Stomach (tissue), 9 donors: ENCODE results near the gene PAN3. TPM values are rescaled to one million over a fixed set of nuclear protein-coding genes. Genes with fewer than 3 reads are reported as not detected.

Experiments used
- DNase-seq, 2 donors: peaks; one replicate each; pipeline versions ENCODE4 v3.0.0 to v3.0.0-alpha.2; 2013 to 2019
- H3K27ac ChIP-seq, 5 donors: fragments of 200-600 bp in 4 of 5; sonication (generic) in 4 of 5; one replicate each; pipeline ENCODE4 v1.5.1; 2013 to 2019; ENCODE audit warnings: mild to moderate bottlenecking in 1 of 5, moderate library complexity in 1 of 5
- H3K27me3 ChIP-seq, 3 donors: fragments of 200-600 bp; sonication (generic); one replicate each; pipeline ENCODE4 v1.5.1; 2017 to 2019; ENCODE audit warnings: mixed run types in 1 of 3
- H3K36me3 ChIP-seq, 4 donors: fragments of 200-600 bp; sonication (generic); 1 replicate in 3 of 4; 2 replicates in 1 of 4; pipeline ENCODE4 v1.5.1; 2016 to 2019
- H3K4me1 ChIP-seq, 4 donors: fragments of 200-600 bp; sonication (generic); one replicate each; pipeline ENCODE4 v1.5.1; 2016 to 2019
- H3K4me3 ChIP-seq, 4 donors: fragments of 200-600 bp; sonication (generic) in 3 of 4; one replicate each; pipeline ENCODE4 v1.5.1; 2016 to 2019; ENCODE audit warnings: mild to moderate bottlenecking in 1 of 4
- H3K9me3 ChIP-seq, 4 donors: fragments of 200-600 bp; sonication (generic); one replicate each; pipeline ENCODE4 v1.5.1; 2016 to 2019
- EP300 ChIP-seq: sonication (generic); formaldehyde crosslinking; IDR thresholded peaks from one replicate; pipeline ENCODE4 v1.6.1; 2017; ENCODE audit warnings: antibody characterized with exemption
- POLR2A ChIP-seq, 4 donors: fragments of 450-650 bp; IDR thresholded peaks; one replicate each; pipeline ENCODE4 v1.6.1; 2016; ENCODE audit warnings: antibody characterized with exemption in 4 of 4, control low read depth in 2 of 4, mild to moderate bottlenecking in 1 of 4, moderate library complexity in 1 of 4
- POLR2AphosphoS5 ChIP-seq, 3 donors: sonication (generic); formaldehyde crosslinking; IDR thresholded peaks; one replicate each; pipeline ENCODE4 v1.6.1; 2016; ENCODE audit warnings: antibody characterized with exemption in 3 of 3
- WGBS, 5 donors: extraction: QIAGEN DNeasy Blood & Tissue Kit in 3 of 5; methylation state at CpG; one replicate each; pipeline versions ENCODE4 v1.1.5 to v1.1.7; 2013 to 2018; 5-methylcytosine and 5-hydroxymethylcytosine counted together
- intact Hi-C: fragments of 100-400 bp; cut with DNase I; formaldehyde crosslinking; loops from one replicate; pipeline ENCODE4 v1.15.1; 2023; ENCODE audit warnings: low total_unique reads
- polyA plus RNA-seq, 3 donors: library from polyadenylated mRNA; stranded (reverse); fragments of 200-250 nt; gene quantifications; one replicate each; pipeline ENCODE4 v1.2.3, GENCODE V29; 2013
- total RNA-seq, 5 donors: library from RNA; depleted of rRNA; stranded (reverse); fragments of >200 nt; gene quantifications; one replicate each; pipeline versions ENCODE4 v1.1.0 to v1.2.3, GENCODE V29; 2014 to 2016
- TF ChIP-seq, protein P1 (sequence below), 7 experiments: fragments of 450-650 bp in 4 of 7; fragments of 200-600 bp in 3 of 7; sonication (generic) in 3 of 7; IDR thresholded peaks; one replicate each; pipeline ENCODE4 v1.5.1; 2016 to 2019; ENCODE audit warnings: antibody characterized with exemption in 7 of 7, control low read depth in 2 of 7, mild to moderate bottlenecking in 1 of 7
- donor health status: healthy with polysubstance abuse.
- donor health status: Bipolar disorder and iron deficiency.
- donor health status: healthy.

The PAN3 gene
- total and polyA plus RNA-seq, 8 donors, result 3.9 to 68.1 (median 26.0) TPM

GRCh38 chr13:28177327-28177726 is 39.0 kb downstream of the PAN3 start:
- TF ChIP-seq, protein P1, sequence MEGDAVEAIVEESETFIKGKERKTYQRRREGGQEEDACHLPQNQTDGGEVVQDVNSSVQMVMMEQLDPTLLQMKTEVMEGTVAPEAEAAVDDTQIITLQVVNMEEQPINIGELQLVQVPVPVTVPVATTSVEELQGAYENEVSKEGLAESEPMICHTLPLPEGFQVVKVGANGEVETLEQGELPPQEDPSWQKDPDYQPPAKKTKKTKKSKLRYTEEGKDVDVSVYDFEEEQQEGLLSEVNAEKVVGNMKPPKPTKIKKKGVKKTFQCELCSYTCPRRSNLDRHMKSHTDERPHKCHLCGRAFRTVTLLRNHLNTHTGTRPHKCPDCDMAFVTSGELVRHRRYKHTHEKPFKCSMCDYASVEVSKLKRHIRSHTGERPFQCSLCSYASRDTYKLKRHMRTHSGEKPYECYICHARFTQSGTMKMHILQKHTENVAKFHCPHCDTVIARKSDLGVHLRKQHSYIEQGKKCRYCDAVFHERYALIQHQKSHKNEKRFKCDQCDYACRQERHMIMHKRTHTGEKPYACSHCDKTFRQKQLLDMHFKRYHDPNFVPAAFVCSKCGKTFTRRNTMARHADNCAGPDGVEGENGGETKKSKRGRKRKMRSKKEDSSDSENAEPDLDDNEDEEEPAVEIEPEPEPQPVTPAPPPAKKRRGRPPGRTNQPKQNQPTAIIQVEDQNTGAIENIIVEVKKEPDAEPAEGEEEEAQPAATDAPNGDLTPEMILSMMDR (IDR thresholded peaks at IDR 0.05), result no peak
- TF ChIP-seq POLR2A (IDR thresholded peaks at IDR 0.05) (no peak), POLR2AphosphoS5 (IDR thresholded peaks at IDR 0.05) (no peak), EP300 (no peak)
- no peaks in the 10 kb centered on the region for H3K27me3 ChIP-seq
- intact Hi-C loops, result no loop called here
- no peak overlapping the region for H3K27ac ChIP-seq
- H3K4me3 ChIP-seq, result no peak overlapping the region
- DNase-seq, result no peak
- peaks cover 0 to 8% (median 2%) of the 10 kb centered on the region in 4 donors for H3K4me1 ChIP-seq
- H3K9me3 ChIP-seq, result no peaks in the 10 kb centered on the region
- H3K36me3 ChIP-seq, result peaks cover 4 to 33% (median 15%) of the 10 kb centered on the region in 4 donors

DNA sequence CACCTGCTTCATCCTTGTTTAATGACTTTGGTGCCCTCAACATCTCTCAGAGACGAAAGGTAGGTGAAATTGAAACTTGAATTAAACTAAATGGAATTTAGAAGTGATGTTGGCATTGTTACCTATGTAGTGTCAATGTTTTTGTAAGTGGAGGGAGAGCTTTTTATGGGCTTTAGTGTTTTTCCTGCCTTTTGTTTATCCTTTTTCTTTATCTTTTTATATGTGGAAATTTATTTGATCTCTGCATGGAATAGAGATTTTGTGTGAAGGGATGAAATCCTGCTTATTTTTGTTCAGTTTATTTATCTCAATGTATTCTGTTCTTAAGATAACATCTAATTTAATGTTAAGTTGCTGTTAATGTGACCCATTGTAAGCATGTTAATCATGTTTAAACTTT is 39.5 kb downstream of the PAN3 start:
- H3K27me3 ChIP-seq, result no peaks in the 10 kb centered on the region
- peaks cover 4 to 33% (median 15%) of the 10 kb centered on the region in 4 donors for H3K36me3 ChIP-seq
- DNase-seq, result no peak
- no peak overlapping the region for H3K27ac ChIP-seq
- no peak overlapping the region for H3K4me3 ChIP-seq
- no peaks in the 10 kb centered on the region for H3K9me3 ChIP-seq
- intact Hi-C loops, result no loop called here
- peaks cover 0 to 8% (median 1%) of the 10 kb centered on the region in 4 donors for H3K4me1 ChIP-seq
- WGBS, 5 donors, result 59 to 77% (median 62%) methylated on average over 1 of the region's 1 CpG
- TF ChIP-seq POLR2AphosphoS5 (IDR thresholded peaks at IDR 0.05) (no peak), EP300 (no peak), POLR2A (IDR thresholded peaks at IDR 0.05) (no peak)
- TF ChIP-seq, protein P1 (IDR thresholded peaks at IDR 0.05), result no peak

DNA sequence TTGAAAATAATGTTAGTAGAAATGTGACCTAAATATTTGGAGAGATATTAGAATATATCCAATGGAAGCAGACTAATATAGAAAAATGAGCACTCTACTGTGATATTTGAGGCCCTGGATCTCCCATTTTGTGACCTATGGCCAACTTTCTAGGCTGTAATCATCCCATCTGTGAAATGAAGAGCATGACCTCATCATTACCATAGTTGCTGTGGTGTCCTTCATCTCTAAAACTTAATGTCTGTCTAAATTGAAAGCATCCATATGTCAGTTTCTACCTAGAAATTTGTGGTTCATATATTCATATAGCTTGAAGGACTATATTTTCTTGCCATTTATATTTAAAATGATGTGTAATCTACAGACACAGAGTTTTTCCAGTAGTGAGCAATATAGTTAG is 41.6 kb downstream of the PAN3 start:
- DNase-seq, result no peak
- Histone ChIP-seq H3K27me3 (no peaks in the 10 kb centered on the region), H3K36me3 (peaks cover 4 to 24% (median 13%) of the 10 kb centered on the region in 4 donors), H3K27ac (no peak overlapping the region), H3K9me3 (no peaks in the 10 kb centered on the region), H3K4me3 (no peak overlapping the region), H3K4me1 (peaks cover 0 to 12% (median 0%) of the 10 kb centered on the region in 4 donors)
- intact Hi-C loops, result no loop called here
- no peak for TF ChIP-seq EP300
- TF ChIP-seq, protein P1 (IDR thresholded peaks at IDR 0.05), result no peak
- TF ChIP-seq POLR2A (IDR thresholded peaks at IDR 0.05), result no peak
- TF ChIP-seq POLR2AphosphoS5 (IDR thresholded peaks at IDR 0.05), result no peak

GRCh38 chr13:28181413-28181812 is 43.1 kb downstream of the PAN3 start:
- no peaks in the 10 kb centered on the region for H3K27me3 ChIP-seq
- no peak for DNase-seq
- no peak for TF ChIP-seq EP300
- TF ChIP-seq POLR2AphosphoS5 (IDR thresholded peaks at IDR 0.05), result no peak
- TF ChIP-seq, protein P1 (IDR thresholded peaks at IDR 0.05), result no peak
- TF ChIP-seq POLR2A (IDR thresholded peaks at IDR 0.05), result no peak
- intact Hi-C loops, result no loop called here
- no peak overlapping the region for H3K27ac ChIP-seq
- 89 to 98% (median 93%) methylated on average over 2 of the region's 2 CpGs for WGBS, 5 donors
- peaks cover 3 to 17% (median 6%) of the 10 kb centered on the region in 4 donors for H3K36me3 ChIP-seq
- peaks cover 0 to 14% (median 0%) of the 10 kb centered on the region in 4 donors for H3K4me1 ChIP-seq
- no peaks in the 10 kb centered on the region for H3K9me3 ChIP-seq
- H3K4me3 ChIP-seq, result no peak overlapping the region
